HG03108 (cell line): ENCODE measurements around the gene OR56A5.
"Not testable (repeated sequence)": the region's sequence is repeated elsewhere in the genome, so short reads cannot be mapped to it uniquely, and the experiment has no call there.

Source experiments
- ATAC-seq: cut with Tn5 transposase; IDR thresholded peaks from one replicate; pipeline ENCODE4 v1.9.1; 2021; ENCODE audit warnings: moderate library complexity; ENCODE audit not compliant: unreplicated experiment

The OR56A5 gene, protein sequence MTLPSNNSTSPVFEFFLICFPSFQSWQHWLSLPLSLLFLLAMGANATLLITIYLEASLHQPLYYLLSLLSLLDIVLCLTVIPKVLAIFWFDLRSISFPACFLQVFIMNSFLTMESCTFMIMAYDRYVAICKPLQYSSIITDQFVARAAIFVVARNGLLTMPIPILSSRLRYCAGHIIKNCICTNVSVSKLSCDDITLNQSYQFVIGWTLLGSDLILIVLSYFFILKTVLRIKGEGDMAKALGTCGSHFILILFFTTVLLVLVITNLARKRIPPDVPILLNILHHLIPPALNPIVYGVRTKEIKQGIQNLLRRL

GRCh38 chr11:5968394-5968793, at the start of gene OR56A5:
OR56A5 (minus strand) TSS chr11:5968494; CDS start chr11:5968494, 0 bp downstream.
- ATAC-seq: no peak

DNA sequence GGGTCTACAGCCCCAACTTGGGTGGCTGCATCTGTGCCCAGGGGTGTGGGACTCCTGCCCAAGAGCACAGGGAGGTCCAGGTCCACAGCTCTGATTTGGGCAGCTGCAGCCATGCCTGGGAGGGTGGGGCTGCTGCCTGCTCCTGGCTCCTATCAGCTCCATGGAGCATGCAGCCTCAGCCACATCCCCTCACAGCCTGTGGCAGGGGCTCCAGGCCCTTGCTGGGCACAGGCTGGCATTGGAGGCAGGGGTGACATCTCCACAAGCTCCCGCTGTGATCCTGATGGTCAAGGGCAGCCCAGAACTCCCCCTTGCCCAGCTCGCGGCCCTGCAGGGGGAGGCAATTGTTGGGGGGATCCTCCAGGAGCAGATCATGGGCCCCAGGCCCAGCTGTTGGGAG, 44.7 kb upstream of the OR56A5 start:
- ATAC-seq: no peak

DNA sequence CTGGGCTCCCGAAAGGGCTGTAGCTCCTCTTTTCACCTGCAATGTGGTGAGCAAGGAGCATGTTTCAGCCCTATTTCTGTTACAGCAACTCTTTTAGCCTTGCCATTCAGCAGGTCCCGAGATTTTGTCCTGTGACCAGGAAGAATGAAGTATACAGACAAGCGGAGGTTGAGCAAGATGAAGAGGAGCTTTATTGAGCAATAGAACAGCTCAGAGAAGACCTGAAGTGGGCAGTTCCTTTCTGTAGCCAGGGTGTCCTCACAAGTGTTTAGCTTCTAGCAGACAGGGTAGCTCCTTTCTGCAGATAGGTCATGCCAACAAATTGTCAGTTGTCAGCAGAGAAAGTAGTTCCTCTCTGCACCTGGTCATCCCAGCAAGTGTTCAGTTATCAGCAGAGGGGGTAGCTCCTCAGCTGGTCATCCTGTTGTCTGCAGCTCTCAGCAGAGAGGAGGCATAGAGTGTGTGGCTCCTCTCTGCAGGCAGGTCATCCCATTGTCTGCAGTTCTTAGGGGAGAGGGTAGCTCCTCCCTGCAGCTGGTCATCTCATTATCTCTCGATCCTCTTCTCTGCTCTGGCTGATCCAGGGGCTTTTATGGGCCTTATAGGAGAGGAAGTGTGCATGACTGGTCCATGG, 43.9 kb upstream of the OR56A5 start:
- no peak for ATAC-seq

- ATAC-seq: no peak
Measured at GRCh38 chr11:6006846-6007245, 38.6 kb upstream of the OR56A5 start, which contains the start of gene OR56A4. OR56A4 (minus strand) TSS chr11:6006946; CDS start chr11:6002992, 3,954 bp downstream.

DNA sequence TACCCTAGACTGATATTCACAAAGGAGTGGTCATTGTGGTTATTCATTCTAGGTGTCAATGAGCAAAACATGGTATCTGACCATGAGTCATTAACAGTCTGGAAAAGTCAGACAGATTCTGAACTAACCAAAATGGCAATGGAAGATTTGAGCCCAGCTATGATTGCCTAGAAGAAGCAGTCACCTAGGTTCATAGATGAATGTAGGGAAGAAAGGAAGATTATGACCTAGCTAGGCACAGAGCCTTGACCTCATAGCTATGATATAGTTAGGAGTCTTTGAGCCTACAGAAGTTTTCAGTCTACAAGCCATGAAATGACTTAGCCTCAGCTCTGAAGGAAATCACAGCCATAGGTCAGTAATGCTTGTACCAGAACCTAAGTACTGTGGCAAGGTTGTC, 38.1 kb upstream of the OR56A5 start:
- ATAC-seq: no peak

DNA sequence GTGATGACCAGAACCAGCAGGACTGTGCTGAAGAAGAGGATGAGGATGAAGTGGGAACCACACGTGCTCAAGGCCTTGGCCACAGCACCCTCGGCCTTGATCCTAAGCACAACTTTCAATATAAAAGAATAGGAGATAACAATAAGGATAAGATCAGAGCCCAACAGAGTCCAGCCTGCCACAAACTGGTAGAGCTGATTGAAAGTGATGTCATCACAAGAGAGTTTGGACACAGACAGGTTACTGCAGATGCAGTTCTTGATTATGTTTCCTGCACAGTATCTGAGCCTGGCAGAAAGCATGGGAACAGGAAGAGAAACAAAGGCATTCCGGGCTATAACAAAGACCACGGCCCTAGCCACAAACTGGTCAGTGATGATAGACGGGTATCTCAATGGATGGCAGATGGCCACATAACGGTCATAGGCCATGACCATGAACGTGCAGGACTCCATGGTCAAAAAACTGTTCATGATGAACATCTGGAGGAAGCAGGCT, 34.0 kb upstream of the OR56A5 start:
- ATAC-seq: no peak

GRCh38 chr11:5994791-5995190, 26.5 kb upstream of the OR56A5 start:
- ATAC-seq: no peak

DNA sequence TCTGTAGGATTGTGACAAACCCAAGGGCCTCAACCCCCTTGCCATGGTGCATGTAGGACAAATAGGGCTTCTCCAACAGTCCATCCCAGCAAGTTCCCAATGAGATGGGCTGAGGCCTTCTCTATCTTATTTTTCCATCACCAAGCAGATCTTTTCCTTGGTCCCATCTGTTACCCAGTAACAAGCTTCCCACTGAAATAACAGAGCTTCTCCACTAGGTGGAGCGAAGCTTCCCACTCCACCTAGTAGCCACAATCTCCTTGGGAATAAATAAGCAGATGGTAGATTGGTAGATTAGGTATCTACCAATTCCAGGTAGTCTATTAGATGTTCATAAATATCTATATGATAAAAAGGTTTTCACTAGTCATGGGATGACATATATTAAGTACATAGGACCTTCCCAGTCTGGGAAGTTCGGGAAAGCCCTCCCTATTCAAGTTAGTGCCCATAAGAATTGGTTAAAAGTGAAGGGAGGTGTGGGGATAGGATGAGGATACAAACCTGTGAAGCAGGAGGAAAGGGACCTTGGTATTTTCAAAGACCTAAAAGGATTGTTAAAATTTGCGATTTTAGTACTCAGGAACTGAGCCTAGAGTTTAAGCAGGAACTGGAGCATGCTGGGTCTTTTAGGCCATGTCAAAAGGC, 24.4 kb upstream of the OR56A5 start:
- ATAC-seq: no peak

- no peak for ATAC-seq
Measured at GRCh38 chr11:5992150-5992549, 23.9 kb upstream of the OR56A5 start.

DNA sequence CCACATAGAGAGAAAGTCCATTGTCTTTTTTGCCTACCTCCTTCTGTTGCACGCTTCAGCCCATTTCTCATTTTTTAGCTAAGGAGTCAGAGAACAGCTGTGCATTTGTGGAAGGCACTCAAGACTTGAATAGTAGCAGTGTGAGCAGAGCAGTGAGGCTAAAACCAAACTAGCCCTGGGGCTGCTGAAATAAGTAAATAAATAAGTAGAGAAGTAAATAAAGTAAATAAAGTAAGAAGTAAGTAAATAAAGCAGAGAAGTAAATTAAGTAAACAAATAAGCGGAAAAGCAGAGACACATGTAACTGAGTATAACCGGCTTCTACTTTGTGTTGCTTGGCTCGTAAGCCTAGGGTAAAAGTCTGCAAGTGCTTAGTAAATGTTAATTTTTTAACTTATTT, 20.9 kb upstream of the OR56A5 start:
- ATAC-seq: no peak

DNA sequence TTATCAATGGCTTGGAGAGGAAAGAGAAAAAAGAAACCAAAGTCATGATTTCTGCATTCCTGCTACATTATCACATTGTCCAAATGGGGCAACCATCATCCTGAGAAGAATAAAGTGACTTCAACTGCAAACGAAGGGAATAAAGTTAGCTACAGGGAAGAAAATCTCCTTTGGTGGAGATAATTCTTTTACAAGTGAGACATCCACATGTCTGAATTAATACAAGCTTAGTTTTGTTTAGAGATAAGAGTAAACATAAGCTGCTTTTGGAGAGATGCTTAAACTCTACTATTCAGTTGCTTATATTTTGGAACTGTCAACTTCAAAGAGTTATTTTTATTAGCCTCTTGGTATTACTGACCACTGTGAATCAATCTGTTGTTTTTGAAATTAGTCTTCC, 18.6 kb upstream of the OR56A5 start, which contains the start of gene OR52L1:
Gene OR52L1, minus strand, starts transcription at position 101 of the 400 bp plus-strand sequence. Its CDS starts 55 bp downstream, at position 46.
- no peak for ATAC-seq

GRCh38 chr11:5983443-5983842, 15.1 kb upstream of the OR56A5 start:
- ATAC-seq: no peak

DNA sequence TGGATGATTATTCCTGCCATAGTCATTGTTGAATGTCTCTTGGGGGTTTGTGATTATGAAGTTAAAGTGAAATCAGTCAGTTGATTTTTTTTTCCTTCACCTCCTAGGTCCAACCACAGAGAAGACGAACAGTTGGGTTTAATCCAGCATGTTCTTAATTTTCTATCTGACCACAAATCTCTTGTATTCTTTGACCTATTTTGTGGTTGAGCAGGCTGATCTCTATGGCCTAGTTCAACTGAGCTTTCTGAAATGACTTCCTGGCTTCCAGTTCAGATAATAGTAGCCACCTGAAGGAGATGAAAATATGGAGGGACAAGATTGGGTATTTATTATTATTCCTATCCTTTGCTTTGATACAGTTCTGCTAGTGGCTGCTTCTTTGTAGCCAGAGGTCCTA, 5.2 kb upstream of the OR56A5 start:
- no peak for ATAC-seq

- no peak for ATAC-seq
Measured at GRCh38 chr11:5967708-5968107, 586 bp downstream of the OR56A5 start.

- no peak for ATAC-seq
Measured at GRCh38 chr11:5966958-5967357, 1.3 kb downstream of the OR56A5 start.

- ATAC-seq: not testable (repeated sequence)
Measured at GRCh38 chr11:5960704-5961320, 7.5 kb downstream of the OR56A5 start.

DNA sequence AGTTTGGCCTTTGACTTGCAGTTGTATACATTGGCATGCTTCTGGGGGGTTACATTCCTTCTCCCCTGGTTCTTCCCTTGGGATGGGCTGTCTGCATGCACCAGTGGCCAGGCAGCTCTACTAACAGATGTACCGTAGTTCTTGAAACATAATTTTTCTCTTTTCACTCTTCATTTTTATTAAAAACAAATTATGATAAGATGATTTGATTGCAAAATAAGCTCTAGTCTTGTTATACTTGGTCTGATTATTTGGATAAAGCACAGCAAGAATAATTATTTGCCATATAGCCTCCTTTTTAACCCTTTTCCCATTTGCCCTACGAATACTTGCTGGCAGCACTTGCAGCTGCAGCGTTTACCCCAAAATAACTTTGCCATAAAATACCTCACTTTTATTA, 12.7 kb downstream of the OR56A5 start:
- no peak for ATAC-seq

GRCh38 chr11:5941951-5942350, 26.3 kb downstream of the OR56A5 start, which contains the start of gene OR56A3:
OR56A3 (plus strand) TSS chr11:5942251; CDS start chr11:5947347, 5,096 bp downstream.
- ATAC-seq: no peak

- no peak for ATAC-seq
Measured at GRCh38 chr11:5940748-5941147, 27.5 kb downstream of the OR56A5 start.

- no peak for ATAC-seq
Measured at GRCh38 chr11:5938603-5938965, 29.7 kb downstream of the OR56A5 start.

- ATAC-seq: no peak
Measured at GRCh38 chr11:5937868-5938602, 30.3 kb downstream of the OR56A5 start.
